Measurements from ENCODE around the gene DUT. TPM values are rescaled to one million over a fixed set of nuclear protein-coding genes. Genes with fewer than 3 reads are reported as not detected.
A peak's percentile ranks its signal among the peaks of the same experiment; 100 is the strongest.

Gene DUT
- total RNA-seq, 1 experiment from 2014 or later, result 148 TPM

- H3K4me3 ChIP-seq, result no peak overlapping the region
- no peaks in the 10 kb centered on the region for H3K36me3 ChIP-seq (ENCODE audit: low read depth)
- intact Hi-C loops (cut with micrococcal nuclease; ENCODE audit: unreplicated experiment), result no loop called here
- no TSS peak for BruUV-seq (replicated peaks)
- H3K27me3 ChIP-seq (ENCODE audit: insufficient read depth, low read depth), result no peaks in the 10 kb centered on the region
- H3F3A ChIP-seq (ENCODE audit: insufficient read depth, low read depth), result no peaks in the 10 kb centered on the region
- ChIA-PET POLR2A (ENCODE audit: unreplicated experiment) (no interaction called here), CTCF (interaction anchor here (0.6 kb wide), 1 partner anchor 434 kb away, joined by 10 read pairs; no protein-coding TSS in a partner anchor)
- no peaks in the 10 kb centered on the region for H3K9me2 ChIP-seq (ENCODE audit: insufficient read depth)
- peaks cover 6% of the 10 kb centered on the region; the same call in 1 of the 2 replicates for H3K4me1 ChIP-seq (replicated peaks; ENCODE audit: insufficient read depth)
- H2AFZ ChIP-seq, result no peak overlapping the region
- no peaks in the 10 kb centered on the region for H3K79me2 ChIP-seq (ENCODE audit: low read depth)
- H3K9me3 ChIP-seq (ENCODE audit: insufficient read depth, low read depth), result no peaks in the 10 kb centered on the region; the same call in 1 of the 2 replicates
- H3K4me2 ChIP-seq, result no peak overlapping the region
- TF ChIP-seq CTCF (conservative IDR thresholded peaks at IDR 0.05) (no peak), EZH2 (IDR thresholded peaks at IDR 0.05; ENCODE audit: low read depth) (no peak)
- DNase-seq, result no peak
- H4K20me1 ChIP-seq (ENCODE audit: insufficient read depth), result no peaks in the 10 kb centered on the region
- no peak overlapping the region for H3K27ac ChIP-seq
These were observed 35.5 kb downstream of the DUT start for GRCh38 chr15:48366584-48367312.

GRCh38 chr15:48367483-48367882, 36.3 kb downstream of the DUT start:
- DNase-seq, result no peak
- Histone ChIP-seq H3F3A (ENCODE audit: insufficient read depth, low read depth) (no peaks in the 10 kb centered on the region), H4K20me1 (ENCODE audit: insufficient read depth) (no peaks in the 10 kb centered on the region), H3K4me2 (no peak overlapping the region), H3K27me3 (ENCODE audit: insufficient read depth, low read depth) (no peaks in the 10 kb centered on the region), H3K4me1 (replicated peaks; ENCODE audit: insufficient read depth) (peaks cover 6% of the 10 kb centered on the region; the same call in 1 of the 2 replicates), H3K9me2 (ENCODE audit: insufficient read depth) (no peaks in the 10 kb centered on the region), H3K79me2 (ENCODE audit: low read depth) (no peaks in the 10 kb centered on the region), H3K36me3 (ENCODE audit: low read depth) (no peaks in the 10 kb centered on the region), H3K27ac (no peak overlapping the region), H2AFZ (no peak overlapping the region), H3K9me3 (ENCODE audit: insufficient read depth, low read depth) (no peaks in the 10 kb centered on the region; the same call in 1 of the 2 replicates), H3K4me3 (no peak overlapping the region)
- ChIA-PET POLR2A (ENCODE audit: unreplicated experiment) (no interaction called here), CTCF (no interaction called here)
- TF ChIP-seq EZH2 (IDR thresholded peaks at IDR 0.05; ENCODE audit: low read depth) (no peak), CTCF (conservative IDR thresholded peaks at IDR 0.05) (no peak)
- intact Hi-C loops (cut with micrococcal nuclease; ENCODE audit: unreplicated experiment), result no loop called here
- no TSS peak for BruUV-seq (replicated peaks)

- Histone ChIP-seq H2AFZ (no peak overlapping the region), H3K27ac (no peak overlapping the region), H3K4me3 (no peak overlapping the region), H3F3A (ENCODE audit: insufficient read depth, low read depth) (no peaks in the 10 kb centered on the region; the same call in 1 of the 2 replicates), H3K79me2 (ENCODE audit: low read depth) (no peaks in the 10 kb centered on the region), H3K9me2 (ENCODE audit: insufficient read depth) (no peaks in the 10 kb centered on the region), H3K36me3 (ENCODE audit: low read depth) (no peaks in the 10 kb centered on the region), H3K4me1 (replicated peaks; ENCODE audit: insufficient read depth) (peaks cover 14% of the 10 kb centered on the region; the same call in 1 of the 2 replicates), H3K27me3 (ENCODE audit: insufficient read depth, low read depth) (no peaks in the 10 kb centered on the region), H3K4me2 (no peak overlapping the region; the same call in 1 of the 2 replicates), H3K9me3 (ENCODE audit: insufficient read depth, low read depth) (no peaks in the 10 kb centered on the region), H4K20me1 (ENCODE audit: insufficient read depth) (no peaks in the 10 kb centered on the region)
- CTCF ChIA-PET, result interaction anchor here (0.6 kb wide), 1 partner anchor 11 kb away, joined by 3 read pairs; no protein-coding TSS in a partner anchor
- intact Hi-C loops (cut with micrococcal nuclease; ENCODE audit: unreplicated experiment), result loop anchor here (5.0 kb wide), 1 partner anchor 47 kb away; no protein-coding TSS in a partner anchor
- no TSS peak for BruUV-seq (replicated peaks)
- no peak for TF ChIP-seq CTCF (conservative IDR thresholded peaks at IDR 0.05)
- TF ChIP-seq EZH2 (IDR thresholded peaks at IDR 0.05; ENCODE audit: low read depth), result no peak
- POLR2A ChIA-PET (ENCODE audit: unreplicated experiment), result interaction anchor here (0.6 kb wide), 1 partner anchor 36 kb away, joined by 4 read pairs; no protein-coding TSS in a partner anchor
- DNase-seq, result peak; percentile 37 to 58
These were observed 39.2 kb downstream of the DUT start for GRCh38 chr15:48370460-48370859.
